GM12878 (cell line): ENCODE measurements around the gene ARHGDIA. TPM values are rescaled to one million over a fixed set of nuclear protein-coding genes. Genes with fewer than 3 reads are reported as not detected.

ENCODE experiments used
- ATAC-seq: fragments of 200-7000 bp; cut with Tn5 transposase; 3 replicates; pipeline ENCODE4 v1.9.1; 2020; ENCODE audit warnings: mild to moderate bottlenecking, moderate library complexity
- BruUV-seq: library from RNA; stranded (reverse); fragments of 400-500 nt; replicated peaks from 2 replicates; lab custom pipeline; 2021; lab: Mats Ljungman, UMichigan
- CTCF ChIA-PET: fragments of 300-600 bp; sonication (Branson Sonifier 250); formaldehyde crosslinking; extraction: SDS; loops from one replicate; lab custom pipeline; 2021; ENCODE audit warnings: inconsistent platforms; lab: Yijun Ruan, JAX
- POLR2A ChIA-PET: fragments of 350-600 bp; formaldehyde crosslinking; extraction: SDS; loops from one replicate; lab custom pipeline; 2021; ENCODE audit warnings: inconsistent platforms; lab: Charles Lee
- RAD21 ChIA-PET: fragments of 300-600 bp; sonication (Branson Sonifier 250); formaldehyde crosslinking; loops from one replicate; lab custom pipeline; 2023; ENCODE audit warnings: antibody characterized with exemption; ENCODE audit not compliant: unreplicated experiment; lab: Charles Lee
- SMC1A ChIA-PET: fragments of 300-600 bp; sonication (Branson Sonifier 250); formaldehyde crosslinking; loops from one replicate; lab custom pipeline; 2023; ENCODE audit not compliant: unreplicated experiment, uncharacterized antibody; lab: Charles Lee
- DNase-seq: peaks from one replicate; pipeline ENCODE4 v3.0.0-alpha.2; 2011; ENCODE audit warnings: low read depth, low spot score
- FAIRE-seq: peaks from 3 replicates; lab custom pipeline; 2011; peaks lifted over from hg19 to GRCh38; lab: Jason Lieb, UNC
- H2AFZ ChIP-seq: 2 replicates; pipeline ENCODE4 v1.6.0; 2011; ENCODE audit warnings: low read depth, low read length, control low read depth; ENCODE audit not compliant: control insufficient read depth
- H3K27ac ChIP-seq: 2 replicates; pipeline ENCODE4 v1.5.1; 2011; ENCODE audit warnings: control low read depth; ENCODE audit not compliant: control insufficient read depth, insufficient read depth
- H3K27me3 ChIP-seq, 2 experiments: replicated peaks in 1 of 2; 2 replicates each; pipeline versions ENCODE4 v1.6.0 to v1.6.1; 2011; ENCODE audit warnings: low read length in 1 of 2; ENCODE audit not compliant: control insufficient read depth in 2 of 2, insufficient read depth in 2 of 2
- H3K36me3 ChIP-seq, 2 experiments: 2 replicates each; pipeline ENCODE4 v1.5.1; 2011; ENCODE audit warnings: low read length in 1 of 2; ENCODE audit not compliant: control insufficient read depth in 2 of 2, insufficient read depth in 2 of 2
- H3K4me1 ChIP-seq: 2 replicates; pipeline ENCODE4 v1.6.1; 2011; ENCODE audit warnings: mild to moderate bottlenecking, low read length, moderate library complexity, mixed read lengths; ENCODE audit not compliant: control insufficient read depth, insufficient read depth
- H3K4me2 ChIP-seq: 2 replicates; pipeline ENCODE4 v1.6.0; 2011; ENCODE audit warnings: control low read depth; ENCODE audit not compliant: control insufficient read depth, insufficient read depth
- H3K4me3 ChIP-seq: fragments of 200-600 bp; sonication (generic); 2 replicates; pipeline ENCODE4 v1.5.1; 2016
- H3K79me2 ChIP-seq: 2 replicates; pipeline ENCODE4 v1.6.0; 2011; ENCODE audit warnings: low read length; ENCODE audit not compliant: control insufficient read depth, insufficient read depth
- H3K9ac ChIP-seq: 2 replicates; pipeline ENCODE4 v1.8.0; 2011; ENCODE audit warnings: low read length, control low read depth, mixed read lengths; ENCODE audit not compliant: control insufficient read depth, insufficient read depth
- H3K9me3 ChIP-seq: replicated peaks from 3 replicates; pipeline ENCODE4 v1.5.1; 2011; ENCODE audit warnings: mild to moderate bottlenecking, low read length; ENCODE audit not compliant: control insufficient read depth, insufficient read depth
- H4K20me1 ChIP-seq: 2 replicates; pipeline ENCODE4 v1.6.0; 2011; ENCODE audit not compliant: control insufficient read depth, insufficient read depth
- CBFB ChIP-seq: IDR thresholded peaks from 2 replicates; pipeline ENCODE4 v1.6.1; 2016; ENCODE audit warnings: antibody characterized with exemption, low read depth
- CBX5 ChIP-seq: sonication (generic); IDR thresholded peaks from 2 replicates; pipeline ENCODE4 v1.6.1; 2016; ENCODE audit warnings: low read depth, moderate library complexity, mild to moderate bottlenecking, inconsistent platforms
- CREM ChIP-seq: IDR thresholded peaks from 2 replicates; pipeline ENCODE4 v1.6.1; 2014; ENCODE audit warnings: antibody characterized with exemption, low read depth
- EZH2 ChIP-seq: IDR thresholded peaks from 2 replicates; pipeline ENCODE4 v1.6.1; 2012; ENCODE audit warnings: low read depth, mild to moderate bottlenecking, control low read depth, inconsistent platforms, low read length, borderline replicate concordance; ENCODE audit not compliant: control insufficient read depth
- LARP7 ChIP-seq: fragments of 450-650 bp; IDR thresholded peaks from 2 replicates; pipeline ENCODE4 v1.6.1; 2017; ENCODE audit warnings: mild to moderate bottlenecking
- NBN ChIP-seq: fragments of 450-650 bp; IDR thresholded peaks from 2 replicates; pipeline ENCODE4 v1.6.1; 2016
- SMAD5 ChIP-seq: IDR thresholded peaks from 2 replicates; pipeline ENCODE4 v1.6.1; 2016; ENCODE audit warnings: antibody characterized with exemption, low read depth
- SREBF1 ChIP-seq: IDR thresholded peaks from 2 replicates; pipeline ENCODE4 v1.6.1; 2012; ENCODE audit warnings: mild to moderate bottlenecking, low read length
- TCF3 ChIP-seq: IDR thresholded peaks from 2 replicates; pipeline ENCODE4 v1.6.1; 2012; ENCODE audit warnings: low read depth, mild to moderate bottlenecking, low read length, borderline replicate concordance; ENCODE audit not compliant: insufficient read depth
- USF2 ChIP-seq: IDR thresholded peaks from 2 replicates; pipeline ENCODE4 v1.6.1; 2011; ENCODE audit warnings: low read depth, low read length, improper control_type of control experiment, borderline replicate concordance
- WGBS: methylation state at CpG from one replicate; pipeline ENCODE4 v1.1.6; 2016; ENCODE audit warnings: low lambda C conversion rate; ENCODE audit not compliant: insufficient replicate concordance, insufficient coverage; ENCODE audit errors: missing lambda C conversion rate; 5-methylcytosine and 5-hydroxymethylcytosine counted together
- in situ Hi-C: fragments of 300-500 bp; cut with MboI; formaldehyde crosslinking; loops from 9 replicates; pipeline ENCODE4 v1.14.3; 2018; ENCODE audit warnings: mixed read lengths
- intact Hi-C: fragments of 100-400 bp; cut with micrococcal nuclease; formaldehyde crosslinking; loops from one replicate; pipeline ENCODE4 v1.14.2; 2022; ENCODE audit not compliant: unreplicated experiment
- polyA plus RNA-seq, 11 experiments: library from polyadenylated mRNA; depleted of rRNA in 4 of 11; unstranded in 6 of 11; stranded (reverse) in 5 of 11; fragments of >200 nt; fragmentation: Nextera tagmentation in 4 of 11; fragmentation: Illumina TruSeq in 1 of 11; extraction: Ambion mirVana in 4 of 11; extraction: Trizol in 1 of 11; gene quantifications; 1 replicate in 1 of 11; 2 replicates in 10 of 11; pipeline versions ENCODE4 v1.2.1 to v1.2.3, GENCODE V29; 2011 to 2016; ENCODE audit warnings: inconsistent platforms in 2 of 11, missing spikeins in 2 of 11, low read depth in 1 of 11
- total RNA-seq, 4 experiments: library from RNA; depleted of rRNA in 3 of 4; stranded (reverse); fragments of >200 nt in 3 of 4; fragmentation: Illumina TruSeq in 1 of 4; extraction: Trizol in 1 of 4; gene quantifications; 2 replicates each; pipeline versions ENCODE4 v1.2.1 to v1.2.3, GENCODE V29; 2013 to 2021
- TF ChIP-seq, protein P1 (sequence below): fragments of 450-650 bp; formaldehyde crosslinking; IDR thresholded peaks from 2 replicates; pipeline ENCODE4 v1.4.0; 2020; ENCODE audit warnings: mild to moderate bottlenecking, moderate library complexity
- TF ChIP-seq, protein P2 (sequence below): fragments of 450-650 bp; IDR thresholded peaks from 2 replicates; pipeline ENCODE4 v1.6.1; 2017; ENCODE audit warnings: borderline replicate concordance

Gene ARHGDIA
- total and polyA plus RNA-seq, 10 of the 15 experiments (the other 5 are each of a cell fraction or from before 2014, with no cell fraction given): 17.9 to 552 (median 169) TPM

DNA sequence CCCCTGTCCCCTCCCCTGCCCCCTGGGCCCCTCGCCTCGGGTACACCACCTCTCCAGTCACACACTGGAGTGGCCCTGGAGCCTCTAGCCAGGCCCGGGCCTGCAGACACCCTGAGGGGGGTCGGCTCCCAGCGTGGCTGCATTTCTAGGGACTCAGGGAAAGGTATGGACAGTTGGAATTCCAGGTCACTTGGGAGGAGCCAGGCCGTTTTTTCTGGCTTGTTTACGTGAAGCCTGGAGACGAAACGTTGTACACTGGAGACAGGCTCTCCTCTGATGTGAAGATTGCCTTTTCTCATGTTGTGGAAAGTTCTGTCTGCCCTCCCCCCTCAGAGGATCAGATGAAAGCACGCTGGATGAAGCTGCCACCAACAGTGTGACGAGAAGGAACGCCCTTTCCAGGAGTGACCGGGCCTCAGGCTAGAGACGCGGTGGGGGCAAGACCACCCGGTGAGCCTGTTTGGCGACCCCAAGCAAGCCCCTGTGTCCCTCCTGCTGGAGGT, 32.3 kb downstream of the ARHGDIA start:
- H3K27ac ChIP-seq: no peak overlapping the region
- H3K4me2 ChIP-seq: no peak overlapping the region
- ChIA-PET POLR2A (no interaction called here), SMC1A (interaction anchor here (0.6 kb wide), 1 partner anchor 44 kb away, joined by 3 read pairs; no protein-coding TSS in a partner anchor), CTCF (no interaction called here), RAD21 (no interaction called here)
- H4K20me1 ChIP-seq: no peaks in the 10 kb centered on the region
- no peak overlapping the region for H3K4me3 ChIP-seq
- no peaks in the 10 kb centered on the region for H3K9me3 ChIP-seq
- peaks cover 3% of the 10 kb centered on the region for H3K79me2 ChIP-seq
- peaks cover 5% of the 10 kb centered on the region in 2 experiments; a peak in 3 of 4 replicates for H3K36me3 ChIP-seq
- BruUV-seq: no TSS peak
- no peak overlapping the region for H2AFZ ChIP-seq
- H3K9ac ChIP-seq: no peak overlapping the region
- H3K27me3 ChIP-seq: no peaks in the 10 kb centered on the region
- no peak for ATAC-seq
- FAIRE-seq: no peak
- DNase-seq: no peak
- 62% methylated on average over 15 of the region's 17 CpGs for WGBS
- peaks cover 6% of the 10 kb centered on the region for H3K4me1 ChIP-seq
- intact Hi-C loops: no loop called here
- TF ChIP-seq EZH2: no peak
- no peak for TF ChIP-seq SMAD5
- TF ChIP-seq, all 136 proteins: peak for 0
- in situ Hi-C loops: no loop called here

GRCh38 chr17:81837641-81838040, 33.5 kb downstream of the ARHGDIA start:
- ChIA-PET RAD21 (interaction anchor here (0.6 kb wide), 1 partner anchor 722 kb away, joined by 3 read pairs; no protein-coding TSS in a partner anchor), POLR2A (interaction anchor here (0.6 kb wide), 1 partner anchor 21 kb away, joined by 3 read pairs; no protein-coding TSS in a partner anchor), CTCF (interaction anchor here (0.6 kb wide), 1 partner anchor 39 kb away, joined by 3 read pairs; no protein-coding TSS in a partner anchor), SMC1A (no interaction called here)
- no peak overlapping the region for H3K4me2 ChIP-seq
- WGBS: 71% methylated on average over 9 of the region's 9 CpGs
- in situ Hi-C loops: no loop called here
- no peaks in the 10 kb centered on the region; a peak in 1 of 4 replicates for H3K36me3 ChIP-seq
- H3K27me3 ChIP-seq: no peaks in the 10 kb centered on the region
- no peak overlapping the region for H3K9ac ChIP-seq
- no peaks in the 10 kb centered on the region for H3K9me3 ChIP-seq
- H3K4me1 ChIP-seq: peaks cover 6% of the 10 kb centered on the region
- intact Hi-C loops: no loop called here
- BruUV-seq: no TSS peak
- FAIRE-seq (no peak), DNase-seq (no peak), ATAC-seq (no peak)
- H3K4me3 ChIP-seq: no peak overlapping the region
- H4K20me1 ChIP-seq: no peaks in the 10 kb centered on the region
- H3K79me2 ChIP-seq: peaks cover 8% of the 10 kb centered on the region
- H2AFZ ChIP-seq: no peak overlapping the region
- H3K27ac ChIP-seq: no peak overlapping the region
- no peak for TF ChIP-seq CREM
- TF ChIP-seq USF2: no peak
- no peak for TF ChIP-seq NBN
- no peak for TF ChIP-seq LARP7
- TF ChIP-seq SMAD5: no peak
- TF ChIP-seq SREBF1: no peak
- TF ChIP-seq TCF3: no peak
- TF ChIP-seq, protein P1, sequence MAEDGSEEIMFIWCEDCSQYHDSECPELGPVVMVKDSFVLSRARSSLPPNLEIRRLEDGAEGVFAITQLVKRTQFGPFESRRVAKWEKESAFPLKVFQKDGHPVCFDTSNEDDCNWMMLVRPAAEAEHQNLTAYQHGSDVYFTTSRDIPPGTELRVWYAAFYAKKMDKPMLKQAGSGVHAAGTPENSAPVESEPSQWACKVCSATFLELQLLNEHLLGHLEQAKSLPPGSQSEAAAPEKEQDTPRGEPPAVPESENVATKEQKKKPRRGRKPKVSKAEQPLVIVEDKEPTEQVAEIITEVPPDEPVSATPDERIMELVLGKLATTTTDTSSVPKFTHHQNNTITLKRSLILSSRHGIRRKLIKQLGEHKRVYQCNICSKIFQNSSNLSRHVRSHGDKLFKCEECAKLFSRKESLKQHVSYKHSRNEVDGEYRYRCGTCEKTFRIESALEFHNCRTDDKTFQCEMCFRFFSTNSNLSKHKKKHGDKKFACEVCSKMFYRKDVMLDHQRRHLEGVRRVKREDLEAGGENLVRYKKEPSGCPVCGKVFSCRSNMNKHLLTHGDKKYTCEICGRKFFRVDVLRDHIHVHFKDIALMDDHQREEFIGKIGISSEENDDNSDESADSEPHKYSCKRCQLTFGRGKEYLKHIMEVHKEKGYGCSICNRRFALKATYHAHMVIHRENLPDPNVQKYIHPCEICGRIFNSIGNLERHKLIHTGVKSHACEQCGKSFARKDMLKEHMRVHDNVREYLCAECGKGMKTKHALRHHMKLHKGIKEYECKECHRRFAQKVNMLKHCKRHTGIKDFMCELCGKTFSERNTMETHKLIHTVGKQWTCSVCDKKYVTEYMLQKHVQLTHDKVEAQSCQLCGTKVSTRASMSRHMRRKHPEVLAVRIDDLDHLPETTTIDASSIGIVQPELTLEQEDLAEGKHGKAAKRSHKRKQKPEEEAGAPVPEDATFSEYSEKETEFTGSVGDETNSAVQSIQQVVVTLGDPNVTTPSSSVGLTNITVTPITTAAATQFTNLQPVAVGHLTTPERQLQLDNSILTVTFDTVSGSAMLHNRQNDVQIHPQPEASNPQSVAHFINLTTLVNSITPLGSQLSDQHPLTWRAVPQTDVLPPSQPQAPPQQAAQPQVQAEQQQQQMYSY (CRISPR knock-in tag): no peak
- TF ChIP-seq CBFB: no peak
- TF ChIP-seq, protein P2, sequence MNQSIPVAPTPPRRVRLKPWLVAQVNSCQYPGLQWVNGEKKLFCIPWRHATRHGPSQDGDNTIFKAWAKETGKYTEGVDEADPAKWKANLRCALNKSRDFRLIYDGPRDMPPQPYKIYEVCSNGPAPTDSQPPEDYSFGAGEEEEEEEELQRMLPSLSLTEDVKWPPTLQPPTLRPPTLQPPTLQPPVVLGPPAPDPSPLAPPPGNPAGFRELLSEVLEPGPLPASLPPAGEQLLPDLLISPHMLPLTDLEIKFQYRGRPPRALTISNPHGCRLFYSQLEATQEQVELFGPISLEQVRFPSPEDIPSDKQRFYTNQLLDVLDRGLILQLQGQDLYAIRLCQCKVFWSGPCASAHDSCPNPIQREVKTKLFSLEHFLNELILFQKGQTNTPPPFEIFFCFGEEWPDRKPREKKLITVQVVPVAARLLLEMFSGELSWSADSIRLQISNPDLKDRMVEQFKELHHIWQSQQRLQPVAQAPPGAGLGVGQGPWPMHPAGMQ: no peak
- no peak for TF ChIP-seq CBX5
